NT2/D1 (cell line): Measurements from ENCODE around the gene ZSWIM3.

Experiments
- SUZ12 ChIP-seq: IDR thresholded peaks from 2 replicates; pipeline ENCODE4 v1.6.1; 2011; ENCODE audit not compliant: insufficient read length, insufficient read depth; ENCODE audit errors: extremely low read depth
- YY1 ChIP-seq: IDR thresholded peaks from 2 replicates; pipeline ENCODE4 v1.6.1; 2011; ENCODE audit not compliant: insufficient read length, insufficient read depth
- ZNF274 ChIP-seq: IDR thresholded peaks from 2 replicates; pipeline ENCODE4 v1.6.1; 2011; ENCODE audit warnings: mild to moderate bottlenecking, low read depth, low read length

DNA sequence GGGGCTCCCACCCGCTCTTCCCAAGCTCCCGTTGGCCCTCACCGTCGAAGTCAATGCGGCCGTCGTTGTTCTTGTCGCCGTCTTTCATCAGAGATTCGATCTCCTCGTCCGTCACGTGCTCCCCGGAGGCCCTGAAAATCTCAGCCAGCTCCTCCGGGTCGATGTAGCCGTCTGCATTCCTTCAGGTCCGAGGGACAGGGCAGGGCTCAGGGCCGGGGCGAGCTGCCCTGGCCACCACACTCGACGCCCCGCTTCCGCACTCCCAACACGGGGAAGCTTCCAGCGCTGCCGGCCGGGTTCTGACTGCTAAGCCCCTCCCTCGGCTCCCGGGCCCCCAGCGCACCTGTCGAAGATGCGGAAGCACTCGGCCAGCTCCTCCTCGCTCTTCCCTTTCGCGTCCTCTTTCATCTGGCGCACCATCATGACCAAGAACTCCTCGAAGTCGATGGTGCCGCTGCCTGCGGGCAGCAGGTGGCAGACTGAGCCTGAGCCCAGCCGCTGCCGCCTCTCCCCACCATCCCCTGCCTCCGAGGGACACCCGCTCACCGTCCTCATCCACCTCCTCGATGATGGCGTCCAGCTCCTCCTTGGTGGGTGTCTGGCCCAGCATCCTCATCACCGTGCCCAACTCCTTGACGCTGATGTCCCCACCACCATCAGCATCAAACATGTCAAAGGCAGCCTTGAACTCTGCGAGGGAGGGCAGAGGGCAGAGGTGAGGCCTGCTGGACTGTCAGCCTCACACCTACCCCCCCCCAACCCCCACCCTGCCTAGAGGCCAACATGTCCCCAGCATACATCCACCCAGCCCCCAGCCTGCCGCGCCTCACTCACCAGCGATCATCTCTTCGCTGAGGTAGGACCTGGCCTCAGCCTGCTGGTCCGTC lies 33.2 kb upstream of the ZSWIM3 start:
- TF ChIP-seq YY1 (no peak), SUZ12 (no peak), ZNF274 (no peak)
